HepG2 (cell line): ENCODE data around the gene MAML1. TPM values are rescaled to one million over a fixed set of nuclear protein-coding genes. Genes with fewer than 3 reads are reported as not detected.

Source experiments
- CREM ChIP-seq, 2 experiments: sonication (generic) in 1 of 2; formaldehyde crosslinking in 1 of 2; IDR thresholded peaks; 2 replicates each; pipeline versions ENCODE4 v1.4.0 to v1.6.1; 2016 to 2020; ENCODE audit warnings: antibody characterized with exemption in 1 of 2, mild to moderate bottlenecking in 1 of 2, missing genetic modification reagents in 1 of 2
- GTF3A ChIP-seq: sonication (generic); formaldehyde crosslinking; conservative IDR thresholded peaks from 2 replicates; pipeline ENCODE4 v1.4.0; 2020; ENCODE audit warnings: mild to moderate bottlenecking, missing genetic modification reagents
- PCBP2 ChIP-seq: fragments of 200-400 bp; formaldehyde crosslinking; optimal IDR thresholded peaks from 2 replicates; pipeline ENCODE3; 2018; ENCODE audit warnings: low read length, low read depth; ENCODE audit not compliant: poor library complexity, severe bottlenecking
- REL ChIP-seq: sonication (generic); formaldehyde crosslinking; conservative IDR thresholded peaks from 2 replicates; pipeline ENCODE4 v1.8.0; 2022; ENCODE audit warnings: mild to moderate bottlenecking, missing genetic modification reagents, moderate library complexity
- RNF2 ChIP-seq: fragments of 450-650 bp; conservative IDR thresholded peaks from 2 replicates; pipeline ENCODE4 v1.6.1; 2016; ENCODE audit warnings: low read depth
- TGIF2 ChIP-seq: IDR thresholded peaks from 2 replicates; pipeline ENCODE4 v1.6.1; 2016; ENCODE audit warnings: control low read depth, missing compliant biosample characterization
- ZNF317 ChIP-seq: sonication (generic); formaldehyde crosslinking; IDR thresholded peaks from 2 replicates; pipeline ENCODE4 v1.5.0; 2020; ENCODE audit warnings: mild to moderate bottlenecking, missing genetic modification reagents
- ZNF496 ChIP-seq: sonication (generic); formaldehyde crosslinking; IDR thresholded peaks from 2 replicates; pipeline ENCODE4 v1.8.1; 2023; ENCODE audit warnings: mild to moderate bottlenecking, moderate library complexity, missing genetic modification reagents; ENCODE audit not compliant: insufficient replicate concordance
- ZNF615 ChIP-seq: sonication (generic); formaldehyde crosslinking; IDR thresholded peaks from 2 replicates; pipeline ENCODE4 v1.5.0; 2020; ENCODE audit warnings: mild to moderate bottlenecking, missing genetic modification reagents, borderline replicate concordance
- polyA plus RNA-seq, 8 experiments: library from polyadenylated mRNA; depleted of rRNA in 3 of 8; stranded (reverse) in 7 of 8; unstranded in 1 of 8; fragments of >200 nt; fragmentation: Illumina TruSeq in 4 of 8; extraction: Trizol in 4 of 8; gene quantifications; 2 replicates each; pipeline versions ENCODE4 v1.2.1 to v1.2.3, GENCODE V29; 2011 to 2016; ENCODE audit warnings: low read depth in 4 of 8, missing spikeins in 1 of 8, mixed read lengths in 1 of 8; ENCODE audit not compliant: insufficient read depth in 1 of 8
- total RNA-seq, 5 experiments: library from RNA; depleted of rRNA; stranded (reverse); fragments of >200 nt; fragmentation: Illumina TruSeq; extraction: Trizol; gene quantifications; 2 replicates each; pipeline ENCODE4 v1.2.3, GENCODE V29; 2016; ENCODE audit warnings: low read depth in 1 of 5
- TF ChIP-seq, protein P1 (sequence below): sonication (generic); formaldehyde crosslinking; IDR thresholded peaks from one replicate; pipeline ENCODE4 v1.5.1; 2020; ENCODE audit warnings: mild to moderate bottlenecking, missing genetic modification reagents; ENCODE audit errors: not compliant biosample characterization
- TF ChIP-seq, protein P2 (sequence below): IDR thresholded peaks from 2 replicates; pipeline ENCODE4 v1.6.1; 2016; ENCODE audit warnings: missing compliant biosample characterization, missing genetic modification reagents, borderline replicate concordance
- TF ChIP-seq, protein P3 (sequence below): IDR thresholded peaks from 2 replicates; pipeline ENCODE4 v1.6.1; 2018; ENCODE audit warnings: missing genetic modification reagents
- TF ChIP-seq, protein P4 (sequence below): sonication (generic); formaldehyde crosslinking; IDR thresholded peaks from 2 replicates; pipeline ENCODE4 v1.4.0; 2020; ENCODE audit warnings: low read depth, mild to moderate bottlenecking, missing genetic modification reagents
- TF ChIP-seq, protein P5 (sequence below): sonication (generic); formaldehyde crosslinking; IDR thresholded peaks from 2 replicates; pipeline ENCODE4 v1.8.1; 2023; ENCODE audit warnings: mild to moderate bottlenecking, inconsistent platforms, moderate library complexity, missing genetic modification reagents, borderline replicate concordance

Gene MAML1
- total and polyA plus RNA-seq, 2 of the 13 experiments (the other 11 are each of a cell fraction or from before 2014, with no cell fraction given), result 10.0 to 10.8 TPM

DNA sequence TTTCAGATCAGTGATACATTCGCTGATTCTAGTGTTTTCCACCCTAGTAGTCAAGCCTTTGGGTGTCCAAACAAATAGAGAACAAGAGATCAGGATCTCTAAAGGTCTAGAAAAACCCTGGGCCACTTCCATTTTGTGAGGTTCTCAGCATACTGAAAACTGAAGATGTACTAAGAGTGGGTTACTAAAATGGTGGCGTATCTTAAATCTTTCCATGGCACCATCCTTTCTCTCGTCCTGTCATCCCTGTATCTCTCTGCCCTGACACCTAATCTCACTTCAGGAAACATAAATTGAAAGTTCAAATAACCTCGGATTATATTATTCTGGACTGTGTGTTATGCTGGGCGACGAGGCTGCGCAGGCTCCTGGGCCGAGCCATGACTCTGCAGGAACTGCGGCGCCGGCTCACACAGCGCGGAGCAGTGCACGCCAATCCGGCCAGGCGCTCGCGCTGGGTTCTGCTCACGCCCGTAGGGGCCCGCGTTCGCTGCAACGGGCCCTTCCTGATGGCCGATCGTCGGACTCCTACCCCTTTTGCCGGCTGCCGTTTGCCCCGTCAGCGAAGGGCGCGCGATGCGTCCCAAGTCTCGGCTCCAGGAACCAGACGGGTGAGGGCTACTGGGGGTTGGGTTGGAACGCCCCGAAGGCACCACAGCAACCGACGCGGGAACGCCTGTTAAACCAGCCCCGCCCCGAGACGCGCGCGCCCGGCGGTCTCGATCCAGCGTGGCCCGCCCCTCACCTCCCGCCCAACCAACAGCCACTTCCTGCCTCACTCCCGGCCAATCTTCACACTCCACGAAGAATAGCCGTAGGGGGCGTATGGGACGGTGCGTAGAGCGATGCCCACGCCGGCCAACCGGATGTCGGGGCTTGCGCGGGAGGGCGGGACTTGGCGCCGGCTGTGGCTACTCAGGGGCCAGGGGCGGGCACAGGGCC is 34.4 kb upstream of the MAML1 start (continued):
- TF ChIP-seq, protein P1, sequence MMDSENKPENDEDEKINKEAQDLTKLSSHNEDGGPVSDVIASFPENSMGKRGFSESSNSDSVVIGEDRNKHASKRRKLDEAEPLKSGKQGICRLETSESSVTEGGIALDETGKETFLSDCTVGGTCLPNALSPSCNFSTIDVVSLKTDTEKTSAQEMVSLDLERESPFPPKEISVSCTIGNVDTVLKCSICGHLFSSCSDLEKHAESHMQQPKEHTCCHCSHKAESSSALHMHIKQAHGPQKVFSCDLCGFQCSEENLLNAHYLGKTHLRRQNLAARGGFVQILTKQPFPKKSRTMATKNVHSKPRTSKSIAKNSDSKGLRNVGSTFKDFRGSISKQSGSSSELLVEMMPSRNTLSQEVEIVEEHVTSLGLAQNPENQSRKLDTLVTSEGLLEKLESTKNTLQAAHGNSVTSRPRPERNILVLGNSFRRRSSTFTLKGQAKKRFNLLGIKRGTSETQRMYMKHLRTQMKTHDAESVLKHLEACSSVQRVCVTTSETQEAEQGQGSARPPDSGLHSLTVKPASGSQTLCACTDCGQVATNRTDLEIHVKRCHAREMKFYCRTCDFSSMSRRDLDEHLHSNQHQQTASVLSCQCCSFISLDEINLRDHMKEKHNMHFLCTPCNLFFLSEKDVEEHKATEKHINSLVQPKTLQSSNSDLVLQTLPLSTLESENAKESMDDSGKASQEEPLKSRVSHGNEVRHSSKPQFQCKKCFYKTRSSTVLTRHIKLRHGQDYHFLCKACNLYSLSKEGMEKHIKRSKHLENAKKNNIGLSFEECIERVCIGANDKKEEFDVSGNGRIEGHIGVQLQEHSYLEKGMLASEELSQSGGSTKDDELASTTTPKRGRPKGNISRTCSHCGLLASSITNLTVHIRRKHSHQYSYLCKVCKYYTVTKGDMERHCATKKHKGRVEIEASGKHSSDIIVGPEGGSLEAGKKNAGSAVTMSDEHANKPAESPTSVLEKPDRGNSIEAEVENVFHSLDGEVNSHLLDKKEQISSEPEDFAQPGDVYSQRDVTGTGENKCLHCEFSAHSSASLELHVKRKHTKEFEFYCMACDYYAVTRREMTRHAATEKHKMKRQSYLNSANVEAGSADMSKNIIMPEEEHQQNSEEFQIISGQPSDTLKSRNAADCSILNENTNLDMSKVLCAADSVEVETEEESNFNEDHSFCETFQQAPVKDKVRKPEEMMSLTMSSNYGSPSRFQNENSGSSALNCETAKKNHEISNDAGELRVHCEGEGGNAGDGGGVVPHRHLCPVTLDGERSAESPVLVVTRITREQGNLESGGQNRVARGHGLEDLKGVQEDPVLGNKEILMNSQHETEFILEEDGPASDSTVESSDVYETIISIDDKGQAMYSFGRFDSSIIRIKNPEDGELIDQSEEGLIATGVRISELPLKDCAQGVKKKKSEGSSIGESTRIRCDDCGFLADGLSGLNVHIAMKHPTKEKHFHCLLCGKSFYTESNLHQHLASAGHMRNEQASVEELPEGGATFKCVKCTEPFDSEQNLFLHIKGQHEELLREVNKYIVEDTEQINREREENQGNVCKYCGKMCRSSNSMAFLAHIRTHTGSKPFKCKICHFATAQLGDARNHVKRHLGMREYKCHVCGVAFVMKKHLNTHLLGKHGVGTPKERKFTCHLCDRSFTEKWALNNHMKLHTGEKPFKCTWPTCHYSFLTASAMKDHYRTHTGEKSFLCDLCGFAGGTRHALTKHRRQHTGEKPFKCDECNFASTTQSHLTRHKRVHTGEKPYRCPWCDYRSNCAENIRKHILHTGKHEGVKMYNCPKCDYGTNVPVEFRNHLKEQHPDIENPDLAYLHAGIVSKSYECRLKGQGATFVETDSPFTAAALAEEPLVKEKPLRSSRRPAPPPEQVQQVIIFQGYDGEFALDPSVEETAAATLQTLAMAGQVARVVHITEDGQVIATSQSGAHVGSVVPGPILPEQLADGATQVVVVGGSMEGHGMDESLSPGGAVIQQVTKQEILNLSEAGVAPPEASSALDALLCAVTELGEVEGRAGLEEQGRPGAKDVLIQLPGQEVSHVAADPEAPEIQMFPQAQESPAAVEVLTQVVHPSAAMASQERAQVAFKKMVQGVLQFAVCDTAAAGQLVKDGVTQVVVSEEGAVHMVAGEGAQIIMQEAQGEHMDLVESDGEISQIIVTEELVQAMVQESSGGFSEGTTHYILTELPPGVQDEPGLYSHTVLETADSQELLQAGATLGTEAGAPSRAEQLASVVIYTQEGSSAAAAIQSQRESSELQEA (CRISPR knock-in tag), result no peak
- TF ChIP-seq ZNF496 (CRISPR knock-in tag), result no peak
- no peak; the same call in 1 of the 2 replicates for TF ChIP-seq TGIF2
- peak; percentile 67 for TF ChIP-seq CREM (IDR thresholded peaks at IDR 0.05)
- TF ChIP-seq CREM (CRISPR knock-in tag; IDR thresholded peaks at IDR 0.05), result no peak
- no peak for TF ChIP-seq ZNF615 (CRISPR knock-in tag)
- peak; percentile 91 for TF ChIP-seq REL (CRISPR knock-in tag)
- TF ChIP-seq, protein P2, sequence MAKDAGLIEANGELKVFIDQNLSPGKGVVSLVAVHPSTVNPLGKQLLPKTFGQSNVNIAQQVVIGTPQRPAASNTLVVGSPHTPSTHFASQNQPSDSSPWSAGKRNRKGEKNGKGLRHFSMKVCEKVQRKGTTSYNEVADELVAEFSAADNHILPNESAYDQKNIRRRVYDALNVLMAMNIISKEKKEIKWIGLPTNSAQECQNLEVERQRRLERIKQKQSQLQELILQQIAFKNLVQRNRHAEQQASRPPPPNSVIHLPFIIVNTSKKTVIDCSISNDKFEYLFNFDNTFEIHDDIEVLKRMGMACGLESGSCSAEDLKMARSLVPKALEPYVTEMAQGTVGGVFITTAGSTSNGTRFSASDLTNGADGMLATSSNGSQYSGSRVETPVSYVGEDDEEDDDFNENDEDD (CRISPR knock-in tag), result no peak; the same call in 1 of the 2 replicates
- TF ChIP-seq PCBP2, result no peak
- TF ChIP-seq, protein P3, sequence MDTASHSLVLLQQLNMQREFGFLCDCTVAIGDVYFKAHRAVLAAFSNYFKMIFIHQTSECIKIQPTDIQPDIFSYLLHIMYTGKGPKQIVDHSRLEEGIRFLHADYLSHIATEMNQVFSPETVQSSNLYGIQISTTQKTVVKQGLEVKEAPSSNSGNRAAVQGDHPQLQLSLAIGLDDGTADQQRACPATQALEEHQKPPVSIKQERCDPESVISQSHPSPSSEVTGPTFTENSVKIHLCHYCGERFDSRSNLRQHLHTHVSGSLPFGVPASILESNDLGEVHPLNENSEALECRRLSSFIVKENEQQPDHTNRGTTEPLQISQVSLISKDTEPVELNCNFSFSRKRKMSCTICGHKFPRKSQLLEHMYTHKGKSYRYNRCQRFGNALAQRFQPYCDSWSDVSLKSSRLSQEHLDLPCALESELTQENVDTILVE (CRISPR knock-in tag), result peak; percentile 37; the same call in 1 of the 2 replicates
- TF ChIP-seq, protein P4, sequence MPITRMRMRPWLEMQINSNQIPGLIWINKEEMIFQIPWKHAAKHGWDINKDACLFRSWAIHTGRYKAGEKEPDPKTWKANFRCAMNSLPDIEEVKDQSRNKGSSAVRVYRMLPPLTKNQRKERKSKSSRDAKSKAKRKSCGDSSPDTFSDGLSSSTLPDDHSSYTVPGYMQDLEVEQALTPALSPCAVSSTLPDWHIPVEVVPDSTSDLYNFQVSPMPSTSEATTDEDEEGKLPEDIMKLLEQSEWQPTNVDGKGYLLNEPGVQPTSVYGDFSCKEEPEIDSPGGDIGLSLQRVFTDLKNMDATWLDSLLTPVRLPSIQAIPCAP, result no peak
- peak; percentile 63; the same call in 1 of the 2 replicates for TF ChIP-seq GTF3A (CRISPR knock-in tag)
- 0 out of 2 replicates have a peak, but pooled peaks have one; percentile 19 for TF ChIP-seq ZNF317 (CRISPR knock-in tag)
- TF ChIP-seq RNF2, result no peak
- TF ChIP-seq, protein P5, sequence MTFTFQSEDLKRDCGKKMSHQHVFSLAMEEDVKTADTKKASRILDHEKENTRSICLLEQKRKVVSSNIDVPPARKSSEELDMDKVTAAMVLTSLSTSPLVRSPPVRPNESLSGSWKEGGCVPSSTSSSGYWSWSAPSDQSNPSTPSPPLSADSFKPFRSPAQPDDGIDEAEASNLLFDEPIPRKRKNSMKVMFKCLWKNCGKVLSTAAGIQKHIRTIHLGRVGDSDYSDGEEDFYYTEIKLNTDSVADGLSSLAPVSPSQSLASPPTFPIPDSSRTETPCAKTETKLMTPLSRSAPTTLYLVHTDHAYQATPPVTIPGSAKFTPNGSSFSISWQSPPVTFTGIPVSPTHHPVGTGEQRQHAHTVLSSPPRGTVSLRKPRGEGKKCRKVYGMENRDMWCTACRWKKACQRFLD (CRISPR knock-in tag), result no peak; the same call in 1 of the 2 replicates
